ENCODE measurements around the gene PCNX2.

Gene PCNX2

DNA sequence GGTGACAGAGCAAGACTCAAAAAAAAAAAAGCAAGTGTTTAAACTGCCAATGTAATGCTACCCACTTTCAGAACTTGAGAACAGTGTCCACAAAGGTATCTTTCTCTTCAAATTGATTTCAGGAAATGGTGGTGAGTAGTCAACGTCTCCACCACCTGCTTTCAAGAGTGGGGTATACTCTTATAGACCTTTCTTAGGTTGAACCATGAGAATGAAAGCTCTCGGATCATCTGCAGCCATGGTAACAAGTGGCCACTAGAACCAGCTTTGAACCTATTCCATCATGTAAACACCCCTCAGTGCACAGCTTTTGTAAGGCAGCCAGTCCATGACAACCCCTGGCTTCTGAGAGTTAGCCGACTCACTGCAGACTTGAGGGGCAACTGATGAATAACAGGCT is 237.7 kb downstream of the PCNX2 start:
- no peak for DNase-seq (ENCODE audit: low read depth)

DNA sequence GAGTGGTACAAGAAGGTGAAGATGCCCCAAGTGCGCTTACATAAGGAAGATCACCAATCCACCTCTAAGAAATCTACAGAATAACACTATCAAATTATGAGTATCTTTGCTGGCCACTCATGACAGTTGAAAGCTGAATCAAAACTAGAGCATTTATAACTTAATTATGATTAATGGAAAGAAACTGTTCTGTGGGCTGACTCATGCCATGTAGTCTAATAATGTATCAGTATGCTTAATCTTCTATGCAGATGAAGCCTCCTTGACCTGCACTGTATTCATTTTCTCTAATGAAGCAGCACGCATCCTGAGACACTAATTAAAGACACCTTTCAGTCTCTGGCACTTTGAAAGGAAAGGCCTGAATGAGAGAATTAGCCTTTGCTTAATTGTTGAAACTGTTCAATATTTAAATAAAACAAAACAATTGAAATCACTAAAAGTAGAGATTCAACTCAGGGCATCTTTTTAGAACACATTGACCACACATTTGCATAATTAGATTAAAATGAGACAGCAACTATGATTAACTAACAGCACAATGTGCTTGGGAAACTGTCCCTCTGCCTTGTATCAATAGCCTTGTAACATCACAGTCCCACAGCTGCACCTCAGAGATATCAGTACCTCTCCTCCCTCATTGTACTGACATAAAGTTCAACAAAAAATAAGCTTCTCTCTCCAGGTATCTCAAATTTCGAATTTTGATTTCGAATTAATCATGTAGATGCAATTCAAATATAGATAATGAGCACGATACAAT is 239.5 kb downstream of the PCNX2 start:
- DNase-seq (ENCODE audit: low read depth), result peak; percentile 3

DNA sequence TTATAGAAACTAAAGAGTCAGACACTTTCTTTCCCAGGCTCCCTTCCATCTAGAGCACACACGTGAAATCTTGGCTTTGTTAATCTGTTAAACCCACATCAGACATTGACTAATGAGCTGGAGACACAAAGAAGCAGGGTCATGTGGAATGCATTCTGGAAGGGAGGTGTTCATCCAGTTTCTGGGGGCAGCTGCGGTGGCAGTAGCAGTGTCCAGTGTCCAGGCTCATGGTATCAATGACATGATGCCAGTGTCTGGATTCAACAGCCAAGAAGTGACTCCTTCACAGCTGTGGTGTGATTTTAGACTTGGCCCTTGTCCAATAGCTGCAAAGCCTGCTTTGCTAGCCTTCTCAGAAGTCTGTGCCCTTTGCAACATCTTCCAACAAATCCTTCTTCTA is 249.9 kb downstream of the PCNX2 start:
- no peak for DNase-seq (ENCODE audit: low read depth)

DNA sequence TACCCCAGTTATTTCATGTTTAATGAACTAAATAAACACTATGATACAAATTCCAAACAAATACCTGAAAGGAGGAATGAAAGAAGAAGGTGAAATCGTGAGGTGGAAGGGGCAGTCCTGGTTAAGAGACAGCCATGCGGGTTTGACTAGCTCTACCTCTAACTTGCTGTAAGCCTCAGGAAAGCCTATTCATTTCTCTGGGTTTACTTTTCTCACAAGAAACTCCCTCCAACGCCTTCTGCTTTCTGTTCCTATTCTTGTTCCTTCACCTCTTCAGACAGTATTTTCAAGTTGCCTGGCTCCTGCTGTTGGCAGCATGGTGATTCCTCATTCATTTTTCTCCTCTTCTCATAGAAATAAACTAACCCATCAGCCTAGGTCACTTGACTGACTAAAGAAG is 252.7 kb downstream of the PCNX2 start:
- DNase-seq (ENCODE audit: low read depth), result no peak

DNA sequence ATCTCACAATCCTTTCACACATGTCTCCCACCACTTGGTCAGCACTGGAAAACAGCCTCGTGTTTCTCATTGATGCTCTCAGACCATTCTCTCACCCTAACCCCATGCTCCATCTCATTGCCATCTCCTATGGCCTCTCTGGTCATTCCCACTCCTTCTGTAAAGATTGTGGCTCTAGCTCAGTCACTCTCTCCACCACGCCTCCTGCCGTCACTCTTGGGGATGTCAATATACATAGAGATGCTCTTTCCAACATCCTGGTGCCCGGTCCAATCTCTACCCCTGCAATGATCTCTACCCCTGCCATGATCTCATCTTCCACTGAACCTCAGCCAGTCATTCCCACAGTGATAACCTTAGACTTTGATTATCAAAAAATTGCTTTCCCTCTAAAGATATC is 255.0 kb downstream of the PCNX2 start:
- no peak for DNase-seq (ENCODE audit: low read depth)

DNA sequence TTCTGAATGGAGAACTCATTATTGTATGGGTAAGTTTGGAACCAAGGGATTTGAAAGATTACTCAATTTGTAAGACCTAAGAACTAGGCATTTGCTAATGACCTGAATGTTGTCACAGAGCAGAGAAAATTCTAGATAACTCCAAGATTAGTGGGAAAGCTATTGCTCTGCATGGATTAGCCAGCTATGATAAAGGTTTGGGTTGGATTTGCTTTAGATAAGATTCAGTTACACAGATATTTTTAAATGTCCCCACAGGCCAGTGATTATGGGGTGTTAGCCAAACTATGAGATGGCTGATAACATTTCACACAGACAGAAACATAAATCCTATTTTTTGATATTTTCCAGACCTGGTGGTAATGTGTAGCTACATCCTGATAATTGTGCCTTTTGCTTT is 256.9 kb downstream of the PCNX2 start:
- no peak for DNase-seq (ENCODE audit: low read depth)

DNA sequence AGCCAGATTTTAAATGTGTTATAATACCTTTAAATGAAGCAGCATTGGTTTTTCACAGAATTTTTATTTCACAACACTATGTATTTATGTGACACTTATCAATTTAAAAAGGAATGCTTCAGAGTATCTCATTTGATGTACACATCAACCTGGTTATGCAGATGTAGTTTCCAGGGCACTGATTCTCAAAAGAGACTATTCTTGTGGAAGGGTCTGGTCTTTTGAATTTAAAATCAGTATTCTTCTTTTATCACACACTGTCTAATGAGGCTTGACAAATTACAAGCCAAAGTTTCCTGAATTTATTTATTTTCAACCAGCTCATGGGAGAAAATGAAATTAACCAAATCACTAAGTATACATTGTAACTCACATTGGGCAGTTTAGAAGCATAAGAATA is 257.7 kb downstream of the PCNX2 start:
- no peak for DNase-seq (ENCODE audit: low read depth)

DNA sequence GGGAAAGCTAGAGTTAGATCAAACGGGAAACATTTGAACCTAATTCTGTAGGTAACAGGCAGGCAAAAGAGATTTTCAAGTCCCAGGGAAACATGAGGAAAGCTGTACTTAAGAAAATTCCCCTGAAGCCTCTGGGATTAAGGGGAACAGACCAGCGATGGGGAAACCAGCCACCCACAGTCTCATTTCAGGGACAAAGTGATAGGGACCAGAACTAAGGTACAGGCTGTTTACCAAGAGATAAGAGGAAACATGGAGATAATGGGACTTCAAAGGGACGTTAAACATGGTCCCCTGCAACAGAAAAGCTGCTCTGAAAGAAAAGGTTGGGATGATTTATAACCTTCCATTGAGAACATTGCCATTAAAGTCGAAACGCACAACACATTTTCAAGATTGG is 260.7 kb downstream of the PCNX2 start:
- no peak for DNase-seq (ENCODE audit: low read depth)

DNA sequence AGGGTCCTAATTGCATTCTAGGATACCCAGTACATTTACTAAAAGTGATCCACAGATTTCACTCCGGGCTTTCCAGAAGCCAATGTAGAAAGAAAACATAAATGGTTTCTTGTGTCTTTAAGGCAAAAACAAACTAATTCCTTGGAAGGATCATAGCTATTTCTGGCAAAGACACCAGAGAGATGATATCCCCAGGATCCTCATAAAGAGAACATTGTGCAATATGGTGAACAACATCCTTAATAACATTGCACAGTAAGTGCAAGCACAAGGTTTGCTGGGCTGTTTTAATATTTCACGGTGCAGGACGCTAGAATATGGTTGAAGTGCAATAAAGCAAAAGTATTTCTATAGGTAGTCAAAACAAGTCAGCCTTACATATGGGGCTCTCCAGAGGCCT is 262.2 kb downstream of the PCNX2 start:
- no peak for DNase-seq (ENCODE audit: low read depth)

DNA sequence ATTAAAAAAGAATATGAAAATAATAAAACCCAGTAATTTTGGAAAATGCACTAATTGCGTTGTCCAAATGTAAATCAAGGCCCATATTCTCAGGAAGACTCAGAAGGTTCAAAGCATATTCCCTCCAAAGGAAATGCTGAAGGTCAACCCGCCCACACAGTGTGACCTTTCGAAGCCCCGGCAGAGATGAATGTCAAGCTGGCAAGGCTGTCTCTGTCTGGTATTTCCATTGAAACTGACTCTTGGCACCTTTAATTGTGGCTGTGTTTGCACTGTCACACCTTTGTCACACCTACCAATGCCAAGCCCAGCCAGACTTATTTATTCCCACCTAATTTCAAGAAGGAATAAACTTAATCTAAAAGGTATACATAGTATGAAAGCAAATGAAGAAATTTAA is 262.6 kb downstream of the PCNX2 start:
- DNase-seq (ENCODE audit: low read depth), result no peak

DNA sequence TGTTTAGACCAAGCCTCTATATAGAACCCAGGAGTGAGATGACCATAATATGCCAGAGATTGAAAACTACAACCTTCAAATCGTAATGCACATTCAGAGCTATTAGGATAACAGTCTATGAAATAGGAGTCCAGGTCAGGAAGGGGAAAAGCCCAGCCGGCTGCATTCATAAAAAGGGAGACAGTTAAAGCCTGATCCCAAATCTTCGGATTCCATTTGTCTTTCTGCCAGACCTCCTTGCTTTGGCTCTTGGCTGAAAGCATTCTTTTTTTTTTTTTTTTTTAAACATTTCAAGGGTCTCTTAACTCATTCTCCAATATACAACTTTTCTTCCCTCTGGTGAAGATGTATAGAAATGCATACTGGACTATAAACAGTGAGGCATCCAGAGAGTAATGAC is 264.0 kb downstream of the PCNX2 start:
- no peak for DNase-seq (ENCODE audit: low read depth)

DNA sequence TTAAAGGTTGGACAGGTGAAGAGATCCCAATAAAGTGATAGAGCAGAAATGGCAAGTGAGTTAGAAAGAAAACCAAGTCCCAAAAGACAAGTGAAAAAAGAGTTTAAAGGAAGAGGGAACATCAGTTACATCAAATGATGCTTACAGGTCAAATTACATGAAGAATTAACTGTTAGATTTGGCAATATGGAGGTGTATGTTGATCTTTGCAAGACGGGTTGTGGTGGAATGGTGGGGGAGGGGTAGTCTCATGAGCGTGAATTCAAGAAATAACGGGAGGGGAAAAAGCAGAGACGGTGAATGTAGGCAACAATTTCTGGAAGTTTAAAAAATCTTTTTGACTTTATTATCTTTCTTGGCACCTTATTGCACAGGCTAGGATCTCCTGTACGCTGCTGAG is 268.5 kb downstream of the PCNX2 start:
- DNase-seq (ENCODE audit: low read depth), result no peak

DNA sequence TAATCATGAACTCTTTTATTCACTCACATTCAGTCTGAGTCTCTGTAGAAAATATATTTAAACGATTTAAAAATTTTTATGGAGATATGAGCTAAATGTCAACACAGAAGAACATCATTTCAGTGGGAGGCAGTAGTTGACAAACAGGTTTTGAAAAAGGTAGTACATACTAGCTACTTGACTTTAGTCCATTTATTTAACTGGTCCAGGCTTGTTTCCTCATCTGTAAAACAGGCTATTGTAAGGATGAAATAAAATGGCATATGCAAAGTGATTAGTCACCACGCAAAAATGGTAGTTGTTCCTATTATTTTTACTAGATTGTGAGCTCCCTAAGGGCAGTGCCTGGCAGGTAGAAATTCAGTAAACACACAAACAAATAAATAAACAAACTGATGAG is 270.0 kb downstream of the PCNX2 start:
- DNase-seq (ENCODE audit: low read depth), result peak; percentile 43

DNA sequence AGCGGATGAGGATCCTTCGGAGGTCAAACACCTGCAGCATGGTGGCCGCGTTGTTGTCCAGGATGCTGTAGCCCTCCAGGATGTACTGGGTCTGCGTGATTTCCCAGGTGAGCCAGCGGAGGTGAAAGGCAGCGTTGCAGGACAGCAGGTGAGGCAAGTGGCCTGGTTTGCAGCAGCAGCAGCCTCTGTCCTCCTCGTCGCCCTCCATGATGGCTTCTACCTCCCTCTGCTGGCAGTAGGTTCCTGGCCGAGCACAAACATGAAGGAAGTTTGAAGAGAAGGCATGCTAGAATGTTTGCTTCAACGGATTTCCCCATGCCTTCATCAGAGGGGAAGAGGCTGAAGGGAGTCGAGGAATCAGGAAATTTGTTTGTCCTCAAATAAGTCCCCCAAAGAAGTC is 270.4 kb downstream of the PCNX2 start:
- DNase-seq (ENCODE audit: low read depth), result peak; percentile 37

DNA sequence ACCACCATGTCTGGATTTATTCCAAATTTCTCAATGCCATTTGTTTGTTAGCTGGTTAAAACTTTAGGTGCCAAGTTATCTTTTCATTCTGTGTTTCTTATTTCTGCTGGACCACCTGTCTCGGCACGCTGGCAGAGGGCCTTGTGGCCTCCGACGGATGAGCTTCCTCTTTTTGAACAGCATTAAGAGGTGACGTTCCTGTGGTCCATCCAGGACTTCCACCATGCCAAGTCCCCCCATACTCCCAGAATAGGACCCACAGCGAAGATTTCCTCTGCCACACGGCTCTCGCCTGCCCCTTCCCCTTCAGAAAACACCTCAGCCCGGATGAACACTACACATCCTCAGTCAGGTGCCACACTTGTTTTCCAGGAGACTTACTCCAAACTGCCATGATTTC is 271.3 kb downstream of the PCNX2 start:
- DNase-seq (ENCODE audit: low read depth), result no peak

DNA sequence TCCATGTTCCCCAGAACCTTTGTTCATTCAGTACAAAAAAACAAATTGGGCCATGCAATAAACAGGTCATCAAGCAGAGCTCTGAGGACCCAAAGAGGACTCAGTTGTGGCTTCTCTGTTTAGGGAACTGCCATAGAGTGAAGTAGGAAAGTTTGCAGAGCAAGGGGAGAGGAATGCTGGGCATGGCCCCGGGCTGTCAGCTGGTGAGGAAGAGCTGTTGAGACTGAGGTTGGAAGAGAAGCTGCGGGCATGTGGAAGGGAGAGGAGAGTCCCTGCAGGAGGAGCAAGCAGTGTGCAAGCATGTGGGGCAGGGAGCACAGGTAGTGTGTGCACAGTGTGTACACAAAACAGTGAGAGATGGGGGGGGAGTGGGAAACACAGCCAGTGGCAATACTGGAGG is 273.3 kb downstream of the PCNX2 start:
- DNase-seq (ENCODE audit: low read depth), result no peak

DNA sequence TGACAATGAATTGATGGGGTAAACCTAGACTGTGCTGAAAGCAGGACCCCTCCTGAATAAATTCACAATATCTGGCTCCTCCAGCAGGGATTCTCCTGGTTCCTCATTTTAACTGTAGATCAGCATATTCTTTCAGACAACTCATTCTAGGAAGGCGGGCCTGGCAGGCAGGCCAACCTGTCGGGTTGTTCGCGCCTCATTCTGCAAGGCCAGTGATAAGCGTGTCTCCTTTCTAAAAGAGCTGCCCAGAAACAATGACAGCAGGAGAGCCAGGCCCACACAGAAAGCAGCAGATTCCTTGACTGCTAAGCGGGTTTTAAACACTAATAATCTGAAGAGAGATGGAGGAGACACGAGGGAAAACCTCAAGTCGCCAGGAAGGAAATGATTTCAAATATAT is 275.1 kb downstream of the PCNX2 start:
- DNase-seq (ENCODE audit: low read depth), result no peak

DNA sequence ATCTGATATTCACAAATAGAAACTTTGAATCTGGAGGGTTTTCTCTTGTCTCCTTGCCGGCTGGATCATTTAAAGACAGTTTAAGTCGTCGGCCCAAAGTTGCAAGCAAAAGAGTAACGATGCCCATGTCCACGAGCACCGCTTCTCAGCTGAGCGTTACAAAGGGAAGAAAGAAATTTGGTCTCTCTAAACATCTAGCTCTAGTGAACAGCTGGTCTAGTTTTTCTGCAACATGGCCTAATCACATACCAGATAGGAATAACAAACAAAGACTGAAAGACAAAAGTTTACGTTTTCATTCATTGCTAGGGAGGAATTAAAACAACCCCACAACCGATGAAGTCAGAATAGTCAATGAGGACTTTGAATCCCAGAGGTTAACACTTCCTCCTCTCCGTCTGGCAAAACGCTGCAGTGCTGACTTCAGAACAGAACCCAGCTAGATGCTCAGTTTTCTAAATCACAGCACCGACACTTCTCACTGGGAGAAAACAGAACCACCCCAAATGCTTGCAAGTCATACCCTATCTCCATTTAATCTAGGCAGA is 275.7 kb downstream of the PCNX2 start:
- no peak for DNase-seq (ENCODE audit: low read depth)

DNA sequence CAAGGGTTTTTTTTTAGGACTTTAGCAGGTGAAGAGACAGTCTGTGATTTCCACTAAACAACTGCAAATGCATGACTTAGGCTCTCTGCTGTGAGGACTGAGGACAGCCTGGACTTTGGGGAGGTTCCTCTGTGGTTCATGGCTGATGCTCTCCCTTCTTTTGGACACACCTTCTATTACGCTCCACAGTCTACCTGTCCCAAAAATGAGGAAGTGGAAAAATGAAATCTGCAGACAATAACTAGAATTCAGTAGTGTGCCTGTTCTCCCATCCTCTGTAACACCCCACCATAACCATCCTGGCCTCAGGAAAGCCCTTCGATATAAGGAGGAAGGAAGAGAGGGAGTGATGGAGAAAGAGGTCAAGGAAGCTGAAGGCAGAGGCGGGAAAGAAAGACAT is 276.4 kb downstream of the PCNX2 start:
- DNase-seq (ENCODE audit: low read depth), result no peak

DNA sequence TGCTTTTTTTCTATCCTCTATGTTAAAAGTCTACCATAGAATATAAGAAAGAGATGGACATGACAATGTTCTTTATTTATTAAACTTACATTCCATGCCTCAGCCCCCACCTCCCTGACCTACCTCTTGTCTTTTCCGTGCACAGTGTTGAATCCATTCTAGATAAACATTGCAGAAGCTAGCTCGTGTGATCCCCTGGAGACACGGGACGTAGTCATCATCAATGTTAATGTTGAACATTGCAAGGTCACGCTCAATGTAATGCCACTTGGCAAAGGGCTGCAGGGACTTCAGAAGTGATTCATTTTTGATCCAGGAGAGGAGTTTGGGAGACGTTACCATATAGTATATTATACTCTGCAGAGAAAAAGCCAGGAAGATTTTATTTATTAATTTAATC is 278.7 kb downstream of the PCNX2 start:
- DNase-seq (ENCODE audit: low read depth), result no peak

DNA sequence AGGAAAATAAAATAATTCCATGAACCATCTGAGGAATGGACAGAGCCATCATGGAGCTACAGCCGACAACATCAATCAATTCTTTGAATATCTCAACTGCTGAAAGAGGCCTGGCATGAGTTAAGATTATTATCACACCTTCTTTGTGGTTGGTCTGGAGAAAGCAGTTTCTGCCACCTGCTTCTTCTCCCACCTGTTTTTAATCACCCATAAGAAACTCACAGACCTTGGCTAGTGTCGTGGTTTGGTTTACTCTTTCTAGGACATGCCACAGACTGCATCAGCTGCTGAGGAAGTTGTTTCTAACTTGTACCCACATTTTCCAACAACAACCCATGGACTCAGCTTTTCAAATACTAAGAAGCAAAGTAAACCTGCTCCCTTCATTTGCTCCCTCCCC is 279.6 kb downstream of the PCNX2 start:
- no peak for DNase-seq (ENCODE audit: low read depth)

DNA sequence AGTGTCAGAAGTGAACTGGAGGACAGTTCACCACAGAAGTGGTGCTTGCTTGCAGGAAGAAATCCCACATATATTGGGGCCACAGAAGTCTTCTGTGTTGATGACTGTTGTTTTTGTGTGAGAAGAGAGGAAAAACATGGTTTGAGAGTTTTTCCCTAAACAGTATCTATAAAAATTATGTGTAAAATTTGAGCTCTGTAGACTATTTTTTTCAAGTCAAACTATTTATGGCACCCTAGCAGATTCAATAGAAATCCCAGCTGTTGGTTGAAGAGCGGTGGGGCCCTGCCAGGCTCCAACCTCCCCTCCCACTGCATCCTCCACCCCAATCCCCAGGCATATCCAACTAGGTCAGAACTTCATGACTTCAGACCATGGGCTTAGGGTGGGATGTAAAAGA is 283.5 kb downstream of the PCNX2 start:
- no peak for DNase-seq (ENCODE audit: low read depth)

DNA sequence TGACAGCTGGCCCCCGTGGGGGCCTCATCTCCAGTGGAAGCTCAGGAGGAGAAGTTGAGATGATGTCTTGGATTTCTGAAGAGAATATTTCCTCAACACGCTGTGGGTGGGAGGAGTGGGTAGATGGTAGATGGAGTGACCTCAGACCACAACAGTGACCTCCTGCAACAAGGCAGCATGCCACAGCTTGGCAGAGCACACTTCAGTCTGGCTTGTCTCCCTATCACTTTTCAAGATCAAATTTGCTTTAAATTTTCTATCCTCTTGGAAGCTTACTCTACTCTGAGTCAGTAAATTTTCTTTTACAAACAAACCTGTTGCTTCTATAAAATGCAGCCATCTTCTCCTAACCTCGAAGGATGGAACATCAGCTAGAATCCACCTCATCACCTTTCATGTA is 285.4 kb downstream of the PCNX2 start:
- peak; percentile 33 for DNase-seq (ENCODE audit: low read depth)

DNA sequence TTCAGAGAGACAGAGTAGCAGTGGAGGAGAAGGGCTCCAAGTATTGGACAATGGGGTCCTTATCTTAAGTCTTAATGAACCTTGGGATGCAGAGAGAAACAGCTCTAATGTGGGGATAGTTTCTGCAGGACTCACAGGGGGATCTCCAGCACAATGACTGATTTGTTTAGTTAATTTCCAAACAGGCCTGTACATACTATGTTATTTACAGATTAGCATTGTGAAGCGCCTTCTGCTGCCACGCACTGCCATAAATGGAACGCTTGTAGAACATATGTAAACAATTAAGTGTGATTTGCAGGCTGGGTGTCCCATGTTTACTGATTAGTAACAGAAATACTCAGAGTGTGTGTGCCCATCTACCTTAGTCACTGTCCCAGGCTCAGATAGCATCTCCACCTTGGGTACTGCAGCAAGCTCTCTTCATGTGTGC is 289.0 kb downstream of the PCNX2 start:
- no peak for DNase-seq (ENCODE audit: low read depth)
